Smooth muscle cell (in vitro differentiated cells): ENCODE data around the gene LIPT2. TPM values are rescaled to one million over a fixed set of nuclear protein-coding genes. Genes with fewer than 3 reads are reported as not detected.
A peak's percentile ranks its signal among the peaks of the same experiment; 100 is the strongest.

Experiments used
- DNase-seq: peaks from one replicate; lab custom pipeline; 2025; ENCODE audit not compliant: unreplicated experiment; lab: John Stamatoyannopoulos, UW
- H2AFZ ChIP-seq: fragments of 200-600 bp; sonication (generic); 2 replicates; pipeline ENCODE4 v1.6.0; 2016; ENCODE audit warnings: antibody characterized with exemption, low read depth, mild to moderate bottlenecking
- H3F3A ChIP-seq: fragments of 200-600 bp; sonication (generic); 2 replicates; pipeline ENCODE4 v1.6.0; 2017; ENCODE audit warnings: antibody characterized with exemption, low read depth
- H3K27ac ChIP-seq: fragments of 200-600 bp; sonication (generic); 2 replicates; pipeline ENCODE4 v1.5.1; 2016; ENCODE audit warnings: low read depth, mild to moderate bottlenecking
- H3K27me3 ChIP-seq: fragments of 200-600 bp; sonication (generic); 2 replicates; pipeline ENCODE4 v1.6.1; 2016; ENCODE audit warnings: low read depth, mild to moderate bottlenecking
- H3K36me3 ChIP-seq: fragments of 200-600 bp; sonication (generic); 2 replicates; pipeline ENCODE4 v1.5.1; 2016; ENCODE audit warnings: low read depth
- H3K4me1 ChIP-seq: fragments of 200-600 bp; sonication (generic); 2 replicates; pipeline ENCODE4 v1.5.1; 2016; ENCODE audit warnings: low read depth
- H3K4me2 ChIP-seq: fragments of 200-600 bp; sonication (generic); 2 replicates; pipeline ENCODE4 v1.6.0; 2016; ENCODE audit warnings: mild to moderate bottlenecking
- H3K4me3 ChIP-seq: fragments of 200-600 bp; sonication (generic); 2 replicates; pipeline ENCODE4 v1.5.1; 2016; ENCODE audit warnings: mild to moderate bottlenecking
- H3K79me2 ChIP-seq: fragments of 200-600 bp; sonication (generic); 2 replicates; pipeline ENCODE4 v1.6.0; 2016; ENCODE audit warnings: low read depth, mild to moderate bottlenecking
- H3K9ac ChIP-seq: fragments of 200-600 bp; sonication (generic); 2 replicates; pipeline ENCODE4 v1.6.0; 2016; ENCODE audit warnings: low read depth
- H3K9me3 ChIP-seq: fragments of 200-600 bp; sonication (generic); replicated peaks from 2 replicates; pipeline ENCODE4 v1.5.1; 2016; ENCODE audit warnings: low read depth
- H4K20me1 ChIP-seq: fragments of 200-600 bp; sonication (generic); 2 replicates; pipeline ENCODE4 v1.6.0; 2016; ENCODE audit warnings: low read depth
- WGBS: methylation state at CpG from one replicate; pipeline ENCODE4 v1.1.7; 2016; ENCODE audit warnings: low lambda C conversion rate; 5-methylcytosine and 5-hydroxymethylcytosine counted together
- polyA plus RNA-seq: library from polyadenylated mRNA; unstranded; fragments of >200 nt; fragmentation: Nextera tagmentation; extraction: Ambion mirVana; gene quantifications from 2 replicates; pipeline ENCODE4 v1.2.1, GENCODE V29; 2016
- total RNA-seq: library from RNA; depleted of rRNA; stranded (reverse); fragments of >200 nt; gene quantifications from 2 replicates; pipeline ENCODE4 v1.2.3, GENCODE V29; 2014
- TF ChIP-seq, protein P1 (sequence below): fragments of 200-600 bp; sonication (generic); IDR thresholded peaks from 2 replicates; pipeline ENCODE4 v1.5.1; 2017; ENCODE audit warnings: borderline replicate concordance, mild to moderate bottlenecking, antibody characterized with exemption; ENCODE audit not compliant: insufficient read depth, poor library complexity, severe bottlenecking

Gene LIPT2
- total RNA-seq (4.0 and 6.5 TPM in 2 replicates), polyA plus RNA-seq (9.7 and 10.2 TPM in 2 replicates)

DNA sequence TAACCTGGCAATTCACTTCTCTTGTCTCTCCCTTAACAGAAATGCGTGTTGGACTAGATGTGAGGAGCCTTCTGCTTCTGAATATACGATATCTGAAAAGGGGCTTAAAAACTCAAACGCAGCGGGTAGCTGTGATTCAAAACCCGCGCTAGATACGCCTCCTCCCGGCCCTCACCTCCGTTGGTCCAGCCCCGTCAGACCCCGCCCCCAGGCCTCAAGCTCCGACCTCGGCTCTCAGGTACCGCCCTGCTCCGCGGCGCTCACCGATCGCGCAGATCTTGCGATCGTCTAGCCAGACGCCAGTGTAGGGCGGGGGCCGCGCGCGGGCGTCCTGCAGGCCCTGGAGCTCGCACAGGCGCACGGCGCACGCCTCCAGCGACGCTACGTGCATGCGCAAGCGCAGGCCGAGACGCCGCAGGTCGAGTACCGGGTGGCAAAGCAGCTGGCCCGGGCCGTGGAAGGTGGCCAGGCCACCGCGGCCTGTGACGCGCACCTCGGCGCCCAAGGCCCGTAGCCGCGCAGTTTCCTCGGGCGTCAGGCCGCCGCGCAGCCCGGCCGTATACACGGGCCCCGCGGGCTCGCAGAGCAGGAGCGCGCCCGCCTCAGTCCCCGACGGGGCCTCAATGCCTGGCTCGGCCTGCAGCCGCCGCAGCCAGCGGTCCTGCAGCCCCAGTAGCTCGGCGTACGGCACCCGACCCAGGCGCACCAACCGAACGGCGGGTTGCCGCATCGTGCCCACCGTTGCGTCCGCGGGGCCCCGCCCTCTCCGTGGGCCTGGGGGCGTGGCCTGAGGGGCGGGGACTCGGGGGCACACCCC is at the start of gene LIPT2:
Gene LIPT2, minus strand, starts transcription at position 751 of the 817 bp plus-strand sequence. Its CDS starts 21 bp downstream, at position 730.
- under 1% methylated on average over 73 of the region's 94 CpGs for WGBS

GRCh38 chr11:74541466-74541865 is 47.9 kb upstream of the LIPT2 start:
- H3K9me3 ChIP-seq, result no peaks in the 10 kb centered on the region

More for the DNA sequence above, at the start of gene LIPT2:
- Histone ChIP-seq H3K36me3 (no peaks in the 10 kb centered on the region), H3K79me2 (no peaks in the 10 kb centered on the region), H3K9ac (peak within 1 kb of the TSS; percentile 65), H2AFZ (peak within 1 kb of the TSS; percentile 93), H3K4me1 (no peaks in the 10 kb centered on the region), H3K27me3 (no peaks in the 10 kb centered on the region), H3K4me2 (peak within 1 kb of the TSS; percentile 81), H3K9me3 (no peaks in the 10 kb centered on the region), H3K27ac (peak within 1 kb of the TSS; percentile 67), H3F3A (no peaks in the 10 kb centered on the region), H4K20me1 (no peaks in the 10 kb centered on the region), H3K4me3 (peak within 1 kb of the TSS; percentile 81)
- peak; percentile 63 for DNase-seq
- TF ChIP-seq, protein P1, sequence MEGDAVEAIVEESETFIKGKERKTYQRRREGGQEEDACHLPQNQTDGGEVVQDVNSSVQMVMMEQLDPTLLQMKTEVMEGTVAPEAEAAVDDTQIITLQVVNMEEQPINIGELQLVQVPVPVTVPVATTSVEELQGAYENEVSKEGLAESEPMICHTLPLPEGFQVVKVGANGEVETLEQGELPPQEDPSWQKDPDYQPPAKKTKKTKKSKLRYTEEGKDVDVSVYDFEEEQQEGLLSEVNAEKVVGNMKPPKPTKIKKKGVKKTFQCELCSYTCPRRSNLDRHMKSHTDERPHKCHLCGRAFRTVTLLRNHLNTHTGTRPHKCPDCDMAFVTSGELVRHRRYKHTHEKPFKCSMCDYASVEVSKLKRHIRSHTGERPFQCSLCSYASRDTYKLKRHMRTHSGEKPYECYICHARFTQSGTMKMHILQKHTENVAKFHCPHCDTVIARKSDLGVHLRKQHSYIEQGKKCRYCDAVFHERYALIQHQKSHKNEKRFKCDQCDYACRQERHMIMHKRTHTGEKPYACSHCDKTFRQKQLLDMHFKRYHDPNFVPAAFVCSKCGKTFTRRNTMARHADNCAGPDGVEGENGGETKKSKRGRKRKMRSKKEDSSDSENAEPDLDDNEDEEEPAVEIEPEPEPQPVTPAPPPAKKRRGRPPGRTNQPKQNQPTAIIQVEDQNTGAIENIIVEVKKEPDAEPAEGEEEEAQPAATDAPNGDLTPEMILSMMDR, result no peak

DNA sequence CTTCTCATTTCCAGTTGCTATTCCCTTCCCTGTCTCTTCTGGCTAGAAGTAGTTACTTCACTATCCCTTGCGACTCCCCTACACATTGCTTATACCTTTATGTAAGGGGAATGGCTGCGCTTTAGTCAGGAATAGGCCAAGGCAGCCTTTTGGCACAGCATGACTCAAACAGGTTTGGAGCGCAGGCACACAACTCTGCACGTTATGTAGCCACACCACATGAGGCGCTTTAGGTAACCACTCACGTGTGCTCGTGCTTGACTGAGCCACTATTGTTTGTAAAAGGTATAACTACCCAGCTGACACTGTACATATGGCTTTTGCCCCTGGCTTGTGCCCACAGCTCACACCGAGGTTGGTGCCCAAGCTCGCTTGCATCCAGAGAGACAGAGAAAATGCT is 46.7 kb upstream of the LIPT2 start:
- Histone ChIP-seq H3K27me3 (no peaks in the 10 kb centered on the region), H3F3A (no peaks in the 10 kb centered on the region), H3K4me2 (no peak overlapping the region), H3K4me3 (no peak overlapping the region), H3K9ac (no peak overlapping the region), H3K4me1 (no peaks in the 10 kb centered on the region), H3K9me3 (no peaks in the 10 kb centered on the region), H4K20me1 (no peaks in the 10 kb centered on the region), H3K36me3 (no peaks in the 10 kb centered on the region), H3K79me2 (no peaks in the 10 kb centered on the region), H3K27ac (no peak overlapping the region), H2AFZ (no peak overlapping the region)
- TF ChIP-seq, protein P1, result no peak
- WGBS, result 97% methylated on average over 9 of the region's 9 CpGs
- DNase-seq, result no peak

More at GRCh38 chr11:74541466-74541865, 47.9 kb upstream of the LIPT2 start:
- Histone ChIP-seq H4K20me1 (no peaks in the 10 kb centered on the region), H2AFZ (no peak overlapping the region), H3K27ac (no peak overlapping the region), H3F3A (no peaks in the 10 kb centered on the region), H3K79me2 (no peaks in the 10 kb centered on the region), H3K9ac (no peak overlapping the region), H3K27me3 (no peaks in the 10 kb centered on the region), H3K36me3 (no peaks in the 10 kb centered on the region), H3K4me1 (no peaks in the 10 kb centered on the region), H3K4me3 (no peak overlapping the region), H3K4me2 (no peak overlapping the region)
- TF ChIP-seq, protein P1, result no peak
- DNase-seq, result no peak
- 91% methylated on average over 10 of the region's 10 CpGs for WGBS

DNA sequence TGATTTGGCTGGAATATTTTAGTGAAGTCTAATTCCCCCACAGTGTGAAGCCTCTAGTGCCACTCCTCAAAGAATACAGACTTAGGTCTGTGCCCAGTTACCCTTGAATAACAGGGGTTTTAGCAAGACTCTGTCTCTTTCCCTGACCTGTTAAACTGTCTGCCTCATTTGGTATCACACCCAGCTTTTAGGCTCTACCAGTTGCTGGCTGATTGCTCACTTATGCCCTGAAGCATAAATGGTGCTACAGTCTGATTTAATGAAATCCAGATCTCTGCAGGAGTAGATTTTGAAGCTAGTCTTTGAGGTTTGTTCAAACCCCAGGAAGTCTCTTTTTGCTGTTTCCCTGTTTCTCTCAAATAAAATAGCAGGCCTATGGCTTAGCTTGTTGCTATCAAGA is 45.2 kb upstream of the LIPT2 start:
- DNase-seq, result no peak
- H4K20me1 ChIP-seq, result no peaks in the 10 kb centered on the region
- H3K27ac ChIP-seq, result no peak overlapping the region
- H3K4me2 ChIP-seq, result no peak overlapping the region
- H3K36me3 ChIP-seq, result no peaks in the 10 kb centered on the region
- no peaks in the 10 kb centered on the region for H3K4me1 ChIP-seq
- no peak overlapping the region for H2AFZ ChIP-seq
- no peaks in the 10 kb centered on the region for H3F3A ChIP-seq
- H3K79me2 ChIP-seq, result no peaks in the 10 kb centered on the region
- no peak overlapping the region for H3K9ac ChIP-seq
- TF ChIP-seq, protein P1, result no peak
- no peaks in the 10 kb centered on the region for H3K9me3 ChIP-seq
- H3K4me3 ChIP-seq, result no peak overlapping the region
- no peaks in the 10 kb centered on the region for H3K27me3 ChIP-seq
